HCT116 (cell line): Measurements from ENCODE around the gene GSTA1. TPM values are rescaled to one million over a fixed set of nuclear protein-coding genes. Genes with fewer than 3 reads are reported as not detected.

ENCODE experiments used
- ATAC-seq: fragments of 200-7000 bp; cut with Tn5 transposase; 2 replicates; pipeline ENCODE4 v1.9.1; 2020; ENCODE audit warnings: mild to moderate bottlenecking, moderate library complexity
- BruUV-seq: library from RNA; stranded (reverse); fragments of 400-500 nt; replicated peaks from 2 replicates; lab custom pipeline; 2021; lab: Mats Ljungman, UMichigan
- CTCF ChIA-PET: fragments of 300-600 bp; sonication (Branson Sonifier 250); formaldehyde crosslinking; loops from one replicate; lab custom pipeline; 2021; ENCODE audit warnings: antibody characterized with exemption; lab: Charles Lee
- POLR2A ChIA-PET: fragments of 300-600, 350-600 bp; sonication (Branson Sonifier 250); formaldehyde crosslinking; loops from one replicate; lab custom pipeline; 2021; ENCODE audit warnings: antibody characterized with exemption; lab: Charles Lee
- RAD21 ChIA-PET, 2 experiments: fragments of 300-600 bp; sonication (Branson Sonifier 250); formaldehyde crosslinking; loops; one replicate each; lab custom pipeline; 2023; ENCODE audit warnings: low total read pairs in 2 of 2; ENCODE audit not compliant: uncharacterized antibody in 2 of 2, unreplicated experiment in 2 of 2, low non-redundant PET in 1 of 2; lab: Charles Lee
- DNase-seq: peaks from one replicate; pipeline ENCODE4 v3.0.0-alpha.2; 2010; ENCODE audit warnings: low read depth, low spot score
- H2AFZ ChIP-seq: fragments of 200-600 bp; shearing (Covaris generic), sonication (generic); 2 replicates; pipeline ENCODE4 v1.6.1; 2017; ENCODE audit warnings: low read depth, mixed run types, mixed read lengths, antibody characterized with exemption, low read length; ENCODE audit not compliant: poor library complexity, severe bottlenecking
- H3K27ac ChIP-seq: 2 replicates; pipeline ENCODE4 v1.5.1; 2012; ENCODE audit warnings: low read depth, low read length
- H3K27me3 ChIP-seq: fragments of 200-600 bp; sonication (generic); 2 replicates; pipeline ENCODE4 v1.6.1; 2016; ENCODE audit warnings: mixed run types, low read length, mixed read lengths; ENCODE audit not compliant: insufficient read depth
- H3K36me3 ChIP-seq, 2 experiments: fragments of 200-500 bp in 1 of 2; fragments of 200-600 bp in 1 of 2; sonication (Bioruptor generic) in 1 of 2; sonication (generic) in 1 of 2; 2 replicates each; pipeline versions ENCODE4 v1.5.1 to v1.6.1; 2014 to 2016; ENCODE audit warnings: low read length in 2 of 2, inconsistent platforms in 1 of 2, mixed read lengths in 1 of 2, mixed run types in 1 of 2; ENCODE audit not compliant: insufficient read depth in 2 of 2, control insufficient read depth in 1 of 2
- H3K4me1 ChIP-seq, 2 experiments: fragments of 200-600 bp in 1 of 2; sonication (generic) in 1 of 2; 2 replicates each; pipeline versions ENCODE4 v1.5.1 to v1.6.1; 2012 to 2017; ENCODE audit warnings: low read length in 2 of 2, inconsistent platforms in 1 of 2, mild to moderate bottlenecking in 1 of 2, mixed read lengths in 1 of 2, mixed run types in 1 of 2, moderate library complexity in 1 of 2; ENCODE audit not compliant: insufficient read depth in 2 of 2, control insufficient read depth in 1 of 2
- H3K4me2 ChIP-seq: fragments of 200-600 bp; sonication (generic); 2 replicates; pipeline ENCODE4 v1.6.1; 2017; ENCODE audit warnings: mixed run types, low read length, mixed read lengths
- H3K4me3 ChIP-seq, 2 experiments: fragments of 200-600 bp in 1 of 2; sonication (generic) in 1 of 2; replicated peaks in 1 of 2; 2 replicates each; pipeline ENCODE4 v1.5.1; 2011 to 2016; ENCODE audit warnings: low read length in 2 of 2, control low read depth in 1 of 2, low read depth in 1 of 2, mild to moderate bottlenecking in 1 of 2, mixed read lengths in 1 of 2, mixed run types in 1 of 2
- H3K79me2 ChIP-seq: fragments of 200-600 bp; sonication (generic); 2 replicates; pipeline ENCODE4 v1.6.1; 2017; ENCODE audit warnings: mild to moderate bottlenecking, mixed run types, low read length, moderate library complexity, mixed read lengths; ENCODE audit not compliant: insufficient read depth
- H3K9ac ChIP-seq: fragments of 200-600 bp; sonication (generic); 2 replicates; pipeline ENCODE4 v1.6.1; 2016; ENCODE audit warnings: low read length, mixed read lengths
- H3K9me2 ChIP-seq: fragments of 200-600 bp; sonication (generic), shearing (Covaris generic); 2 replicates; pipeline ENCODE4 v1.6.1; 2017; ENCODE audit warnings: mixed run types, mild to moderate bottlenecking, moderate library complexity; ENCODE audit not compliant: insufficient read depth
- H3K9me3 ChIP-seq, 2 experiments: fragments of 200-500 bp in 1 of 2; fragments of 200-600 bp in 1 of 2; sonication (Bioruptor generic) in 1 of 2; sonication (generic) in 1 of 2; 2 replicates each; pipeline ENCODE4 v1.6.1; 2014 to 2017; ENCODE audit warnings: low read length in 2 of 2, mixed read lengths in 2 of 2, inconsistent platforms in 1 of 2, low read depth in 1 of 2, mild to moderate bottlenecking in 1 of 2, mixed run types in 1 of 2, moderate library complexity in 1 of 2; ENCODE audit not compliant: control insufficient read depth in 1 of 2, insufficient read depth in 1 of 2
- H4K20me1 ChIP-seq: fragments of 200-600 bp; sonication (generic), shearing (Covaris generic); 2 replicates; pipeline ENCODE4 v1.6.1; 2017; ENCODE audit warnings: mixed run types, mild to moderate bottlenecking, moderate library complexity; ENCODE audit not compliant: insufficient read depth
- CEBPB ChIP-seq: IDR thresholded peaks from 2 replicates; pipeline ENCODE4 v1.6.1; 2012; ENCODE audit warnings: low read depth
- EZH2 ChIP-seq: fragments of 200-600 bp; sonication (generic); IDR thresholded peaks from 2 replicates; pipeline ENCODE4 v1.6.1; 2017; ENCODE audit warnings: antibody characterized with exemption, mixed run types
- FOSL1 ChIP-seq: IDR thresholded peaks from 2 replicates; pipeline ENCODE4 v1.6.1; 2012; ENCODE audit warnings: low read depth
- JUND ChIP-seq: IDR thresholded peaks from 2 replicates; pipeline ENCODE4 v1.6.1; 2012
- POLR2AphosphoS5 ChIP-seq: IDR thresholded peaks from 2 replicates; pipeline ENCODE4 v1.6.1; 2011; ENCODE audit warnings: mild to moderate bottlenecking, low read depth, low read length, moderate library complexity
- RAD21 ChIP-seq: IDR thresholded peaks from 2 replicates; pipeline ENCODE4 v1.6.1; 2012; ENCODE audit warnings: low read depth, mild to moderate bottlenecking
- REST ChIP-seq: IDR thresholded peaks from 2 replicates; pipeline ENCODE4 v1.6.1; 2012; ENCODE audit warnings: low read depth
- SIN3A ChIP-seq: IDR thresholded peaks from 2 replicates; pipeline ENCODE4 v1.6.1; 2012; ENCODE audit warnings: low read depth
- SP1 ChIP-seq: IDR thresholded peaks from 2 replicates; pipeline ENCODE4 v1.6.1; 2012; ENCODE audit warnings: low read depth
- SRF ChIP-seq: IDR thresholded peaks from 2 replicates; pipeline ENCODE4 v1.6.1; 2012; ENCODE audit warnings: low read depth
- YY1 ChIP-seq: IDR thresholded peaks from 2 replicates; pipeline ENCODE4 v1.6.1; 2011; ENCODE audit warnings: low read length, low read depth, moderate library complexity, mild to moderate bottlenecking; ENCODE audit not compliant: insufficient replicate concordance; ENCODE audit errors: extremely low read depth
- ZNF274 ChIP-seq: fragments of 200-500 bp; sonication (Bioruptor generic); IDR thresholded peaks from 2 replicates; pipeline ENCODE4 v1.6.1; 2014; ENCODE audit warnings: mild to moderate bottlenecking, low read depth, low read length, inconsistent platforms
- intact Hi-C: fragments of 100-400 bp; cut with micrococcal nuclease; formaldehyde crosslinking; loops from 2 replicates; pipeline ENCODE4 v1.10.0; 2022
- total RNA-seq: library from RNA; stranded (reverse); gene quantifications from one replicate; pipeline ENCODE4 v1.2.1, GENCODE V29; 2021; ENCODE audit not compliant: unreplicated experiment
- TF ChIP-seq, protein P1 (sequence below): IDR thresholded peaks from 2 replicates; pipeline ENCODE4 v1.6.1; 2012

The GSTA1 gene
- total RNA-seq, 1 experiment from 2014 or later, result 0.57 TPM

DNA sequence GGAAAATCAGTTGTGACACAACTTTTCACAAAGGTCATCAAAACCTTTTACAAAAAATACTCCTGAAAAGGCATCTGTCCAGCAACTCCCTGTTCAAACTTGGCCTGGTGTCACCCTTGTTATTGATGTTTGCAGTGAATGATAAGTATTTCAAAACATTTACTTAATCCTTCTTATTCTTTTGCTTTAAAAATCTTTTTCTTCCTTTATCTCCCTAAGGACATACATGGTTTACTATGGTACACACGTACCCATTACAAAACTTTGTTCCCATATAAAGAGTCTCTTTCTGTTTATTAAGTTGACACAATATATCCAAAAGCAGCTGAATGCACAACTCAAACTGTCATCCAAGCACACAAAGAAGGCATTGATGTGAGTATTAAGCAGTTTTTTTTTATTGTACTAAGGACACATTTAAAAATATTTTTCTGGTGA, 57.8 kb downstream of the GSTA1 start:
- Histone ChIP-seq H3K4me1 (no peaks in the 10 kb centered on the region), H3K9me2 (no peaks in the 10 kb centered on the region), H3K36me3 (no peaks in the 10 kb centered on the region), H3K79me2 (no peaks in the 10 kb centered on the region), H3K4me3 (no peak overlapping the region), H2AFZ (no peak overlapping the region), H4K20me1 (no peaks in the 10 kb centered on the region), H3K4me2 (no peak overlapping the region), H3K27me3 (no peaks in the 10 kb centered on the region), H3K9me3 (no peaks in the 10 kb centered on the region), H3K27ac (no peak overlapping the region), H3K9ac (no peak overlapping the region)
- POLR2A ChIA-PET, result no interaction called here
- ATAC-seq (no peak), DNase-seq (no peak)
- no TSS peak for BruUV-seq
- no peak for TF ChIP-seq SIN3A
- no peak for TF ChIP-seq YY1
- no peak for TF ChIP-seq POLR2AphosphoS5
- TF ChIP-seq, protein P1, sequence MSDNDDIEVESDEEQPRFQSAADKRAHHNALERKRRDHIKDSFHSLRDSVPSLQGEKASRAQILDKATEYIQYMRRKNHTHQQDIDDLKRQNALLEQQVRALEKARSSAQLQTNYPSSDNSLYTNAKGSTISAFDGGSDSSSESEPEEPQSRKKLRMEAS, result no peak
- TF ChIP-seq RAD21, result no peak
- no peak for TF ChIP-seq SRF
- TF ChIP-seq SP1, result no peak
- TF ChIP-seq EZH2, result no peak
- TF ChIP-seq CEBPB, result no peak
- TF ChIP-seq REST, result no peak
- no peak for TF ChIP-seq FOSL1
- TF ChIP-seq JUND, result no peak
- TF ChIP-seq ZNF274, result no peak
- CTCF ChIA-PET, result no interaction called here
- intact Hi-C loops, result no loop called here
- RAD21 ChIA-PET, result no interaction called here
